Measurements from ENCODE around the gene COL21A1. TPM values are rescaled to one million over a fixed set of nuclear protein-coding genes. Genes with fewer than 3 reads are reported as not detected.

COL21A1 gene
- total and polyA plus RNA-seq, 2 of the 13 experiments (the other 11 are each of a cell fraction or from before 2014, with no cell fraction given) = 0.13 TPM; not detected in 1

DNA sequence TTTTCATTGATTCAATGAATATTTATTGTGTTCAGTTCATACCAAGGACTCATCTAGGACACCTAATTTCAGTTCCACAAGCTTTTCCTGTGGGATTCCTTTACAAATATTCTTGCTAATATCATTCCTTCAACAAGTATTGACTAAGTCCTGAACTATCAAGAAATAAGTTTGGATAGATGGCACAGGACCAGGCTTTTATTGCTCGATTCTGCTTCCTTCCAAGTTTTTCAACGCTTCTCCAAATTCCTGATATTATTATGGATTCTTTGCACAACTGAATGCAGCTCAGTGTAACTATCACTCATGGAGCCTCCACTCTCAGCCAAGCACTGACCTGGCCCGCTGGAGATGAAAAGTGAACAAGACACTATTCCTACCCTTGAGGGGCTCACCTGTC is 32.7 kb upstream of the COL21A1 start:
- in situ Hi-C loops (cut with HindIII; ENCODE audit: extremely low pct_ligation_motif_present, low pct_unique_long_range_greater_than_20kb) (loop anchor here (25.0 kb wide), 2 partner anchors 668 to 993 kb away; no protein-coding TSS in a partner anchor), intact Hi-C loops (cut with micrococcal nuclease; ENCODE audit: unreplicated experiment) (no loop called here)
- H4K20me1 ChIP-seq (ENCODE audit: insufficient read depth, low read length) = no peaks in the 10 kb centered on the region
- POLR2A ChIA-PET = no interaction called here
- ATAC-seq = no peak
- no peaks in the 10 kb centered on the region for H3K27me3 ChIP-seq (ENCODE audit: control insufficient read depth in 1 of 2, insufficient read depth in 2 of 2, low read length in 2 of 2)
- no peaks in the 10 kb centered on the region for H3K9me3 ChIP-seq (ENCODE audit: low read length)
- H3K27ac ChIP-seq (ENCODE audit: extremely low read length, insufficient read depth, low read length) = no peak overlapping the region
- TF ChIP-seq ZBTB38 (CRISPR knock-in tag; IDR thresholded peaks at IDR 0.05) (no peak), THYN1 (CRISPR knock-in tag; IDR thresholded peaks at IDR 0.05; ENCODE audit: borderline replicate concordance, low read depth) (no peak), FOXK1 (CRISPR knock-in tag; IDR thresholded peaks at IDR 0.05; ENCODE audit: borderline replicate concordance, low read depth) (no peak), ZNF543 (CRISPR knock-in tag; IDR thresholded peaks at IDR 0.05) (no peak), ZNF577 (CRISPR knock-in tag; IDR thresholded peaks at IDR 0.05; ENCODE audit: borderline replicate concordance, low read depth) (no peak), MIER2 (CRISPR knock-in tag; IDR thresholded peaks at IDR 0.05) (no peak), ZNF737 (CRISPR knock-in tag; IDR thresholded peaks at IDR 0.05; ENCODE audit: borderline replicate concordance) (no peak), SMYD3 (CRISPR knock-in tag; IDR thresholded peaks at IDR 0.05) (no peak), ZNF331 (CRISPR knock-in tag; IDR thresholded peaks at IDR 0.05) (no peak), CEBPG (CRISPR knock-in tag; IDR thresholded peaks at IDR 0.05) (no peak), ZSCAN12 (CRISPR knock-in tag; IDR thresholded peaks at IDR 0.05) (no peak), ZNF547 (CRISPR knock-in tag; IDR thresholded peaks at IDR 0.05) (no peak), ZNF713 (CRISPR knock-in tag; IDR thresholded peaks at IDR 0.05) (no peak), ZNF24 (IDR thresholded peaks at IDR 0.05) (no peak), ATM (IDR thresholded peaks at IDR 0.05; ENCODE audit: borderline replicate concordance) (no peak), TBL1XR1 (IDR thresholded peaks at IDR 0.05; ENCODE audit: borderline replicate concordance, low read length, partially characterized antibody) (no peak)
- TF ChIP-seq, protein P1, sequence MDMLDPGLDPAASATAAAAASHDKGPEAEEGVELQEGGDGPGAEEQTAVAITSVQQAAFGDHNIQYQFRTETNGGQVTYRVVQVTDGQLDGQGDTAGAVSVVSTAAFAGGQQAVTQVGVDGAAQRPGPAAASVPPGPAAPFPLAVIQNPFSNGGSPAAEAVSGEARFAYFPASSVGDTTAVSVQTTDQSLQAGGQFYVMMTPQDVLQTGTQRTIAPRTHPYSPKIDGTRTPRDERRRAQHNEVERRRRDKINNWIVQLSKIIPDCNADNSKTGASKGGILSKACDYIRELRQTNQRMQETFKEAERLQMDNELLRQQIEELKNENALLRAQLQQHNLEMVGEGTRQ (IDR thresholded peaks at IDR 0.05; ENCODE audit: low read depth, low read length) = no peak
- TF ChIP-seq, protein P1 (CRISPR knock-in tag; IDR thresholded peaks at IDR 0.05; ENCODE audit: borderline replicate concordance) = no peak
- TF ChIP-seq, protein P2, sequence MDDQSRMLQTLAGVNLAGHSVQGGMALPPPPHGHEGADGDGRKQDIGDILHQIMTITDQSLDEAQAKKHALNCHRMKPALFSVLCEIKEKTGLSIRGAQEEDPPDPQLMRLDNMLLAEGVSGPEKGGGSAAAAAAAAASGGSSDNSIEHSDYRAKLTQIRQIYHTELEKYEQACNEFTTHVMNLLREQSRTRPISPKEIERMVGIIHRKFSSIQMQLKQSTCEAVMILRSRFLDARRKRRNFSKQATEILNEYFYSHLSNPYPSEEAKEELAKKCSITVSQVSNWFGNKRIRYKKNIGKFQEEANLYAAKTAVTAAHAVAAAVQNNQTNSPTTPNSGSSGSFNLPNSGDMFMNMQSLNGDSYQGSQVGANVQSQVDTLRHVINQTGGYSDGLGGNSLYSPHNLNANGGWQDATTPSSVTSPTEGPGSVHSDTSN (CRISPR knock-in tag; IDR thresholded peaks at IDR 0.05; ENCODE audit: borderline replicate concordance) = no peak
- TF ChIP-seq, protein P3, sequence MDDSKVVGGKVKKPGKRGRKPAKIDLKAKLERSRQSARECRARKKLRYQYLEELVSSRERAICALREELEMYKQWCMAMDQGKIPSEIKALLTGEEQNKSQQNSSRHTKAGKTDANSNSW (CRISPR knock-in tag; IDR thresholded peaks at IDR 0.05; ENCODE audit: borderline replicate concordance) = no peak
- TF ChIP-seq, protein P4, sequence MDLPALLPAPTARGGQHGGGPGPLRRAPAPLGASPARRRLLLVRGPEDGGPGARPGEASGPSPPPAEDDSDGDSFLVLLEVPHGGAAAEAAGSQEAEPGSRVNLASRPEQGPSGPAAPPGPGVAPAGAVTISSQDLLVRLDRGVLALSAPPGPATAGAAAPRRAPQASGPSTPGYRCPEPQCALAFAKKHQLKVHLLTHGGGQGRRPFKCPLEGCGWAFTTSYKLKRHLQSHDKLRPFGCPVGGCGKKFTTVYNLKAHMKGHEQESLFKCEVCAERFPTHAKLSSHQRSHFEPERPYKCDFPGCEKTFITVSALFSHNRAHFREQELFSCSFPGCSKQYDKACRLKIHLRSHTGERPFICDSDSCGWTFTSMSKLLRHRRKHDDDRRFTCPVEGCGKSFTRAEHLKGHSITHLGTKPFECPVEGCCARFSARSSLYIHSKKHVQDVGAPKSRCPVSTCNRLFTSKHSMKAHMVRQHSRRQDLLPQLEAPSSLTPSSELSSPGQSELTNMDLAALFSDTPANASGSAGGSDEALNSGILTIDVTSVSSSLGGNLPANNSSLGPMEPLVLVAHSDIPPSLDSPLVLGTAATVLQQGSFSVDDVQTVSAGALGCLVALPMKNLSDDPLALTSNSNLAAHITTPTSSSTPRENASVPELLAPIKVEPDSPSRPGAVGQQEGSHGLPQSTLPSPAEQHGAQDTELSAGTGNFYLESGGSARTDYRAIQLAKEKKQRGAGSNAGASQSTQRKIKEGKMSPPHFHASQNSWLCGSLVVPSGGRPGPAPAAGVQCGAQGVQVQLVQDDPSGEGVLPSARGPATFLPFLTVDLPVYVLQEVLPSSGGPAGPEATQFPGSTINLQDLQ (CRISPR knock-in tag; IDR thresholded peaks at IDR 0.05) = no peak
- 10% methylated on average over 3 of the region's 3 CpGs for WGBS (ENCODE audit: low lambda C conversion rate)
- DNase-seq (ENCODE audit: low spot score) = no peak
- H3K4me1 ChIP-seq (ENCODE audit: insufficient read depth, low read length) = no peaks in the 10 kb centered on the region
- no peak overlapping the region for H3K4me2 ChIP-seq (ENCODE audit: low read depth, low read length)
- H3K79me2 ChIP-seq (ENCODE audit: insufficient read depth, low read length) = no peaks in the 10 kb centered on the region
- CTCF ChIA-PET (ENCODE audit: low intra/inter-chr PET ratio, low total read pairs) = no interaction called here
- no TSS peak for BruUV-seq (replicated peaks)
- no peak for FAIRE-seq
- H2AFZ ChIP-seq (ENCODE audit: low read length) = no peak overlapping the region
- H3K4me3 ChIP-seq (replicated peaks in 1 of 3; ENCODE audit: insufficient read depth in 1 of 3, low read depth in 2 of 3, low read length in 3 of 3) = no peak overlapping the region
- no peak overlapping the region for H3K9ac ChIP-seq (ENCODE audit: insufficient read depth, low read depth, low read length)
- H3K36me3 ChIP-seq (replicated peaks in 1 of 2; ENCODE audit: control insufficient read depth in 1 of 2, insufficient read depth in 2 of 2, low read length in 2 of 2) = no peaks in the 10 kb centered on the region

Measured in HepG2 (cell line).